Measurements from ENCODE around the gene MARCHF7. TPM values are rescaled to one million over a fixed set of nuclear protein-coding genes. Genes with fewer than 3 reads are reported as not detected.
"Not testable (repeated sequence)": the region's sequence is repeated elsewhere in the genome, so short reads cannot be mapped to it uniquely, and the experiment has no call there.

MARCHF7 gene, protein sequence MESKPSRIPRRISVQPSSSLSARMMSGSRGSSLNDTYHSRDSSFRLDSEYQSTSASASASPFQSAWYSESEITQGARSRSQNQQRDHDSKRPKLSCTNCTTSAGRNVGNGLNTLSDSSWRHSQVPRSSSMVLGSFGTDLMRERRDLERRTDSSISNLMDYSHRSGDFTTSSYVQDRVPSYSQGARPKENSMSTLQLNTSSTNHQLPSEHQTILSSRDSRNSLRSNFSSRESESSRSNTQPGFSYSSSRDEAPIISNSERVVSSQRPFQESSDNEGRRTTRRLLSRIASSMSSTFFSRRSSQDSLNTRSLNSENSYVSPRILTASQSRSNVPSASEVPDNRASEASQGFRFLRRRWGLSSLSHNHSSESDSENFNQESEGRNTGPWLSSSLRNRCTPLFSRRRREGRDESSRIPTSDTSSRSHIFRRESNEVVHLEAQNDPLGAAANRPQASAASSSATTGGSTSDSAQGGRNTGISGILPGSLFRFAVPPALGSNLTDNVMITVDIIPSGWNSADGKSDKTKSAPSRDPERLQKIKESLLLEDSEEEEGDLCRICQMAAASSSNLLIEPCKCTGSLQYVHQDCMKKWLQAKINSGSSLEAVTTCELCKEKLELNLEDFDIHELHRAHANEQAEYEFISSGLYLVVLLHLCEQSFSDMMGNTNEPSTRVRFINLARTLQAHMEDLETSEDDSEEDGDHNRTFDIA
- total RNA-seq (2021) = 33.2 and 38.3 TPM in 2 replicates
- percentile 94 among the genes with signal in this experiment for Bru-seq, nascent RNA
- BruChase-seq, experiment 1, labeled RNA remaining after a 2-hour chase = percentile 94 among the genes with signal in this experiment
- BruChase-seq, experiment 2, labeled RNA remaining after a 6-hour chase = percentile 79 among the genes with signal in this experiment
- long read RNA-seq, full-length matches to known transcripts = 14 of 53 reads
- long read RNA-seq, partial matches to known transcripts = 4 of 53 reads
- long read RNA-seq, other reads (novel, unspliced or antisense) = 35 of 53 reads

GRCh38 chr2:159712143-159712928, at the start of gene MARCHF7:
MARCHF7 (plus strand) TSS chr2:159712506; CDS start chr2:159729023, 16,517 bp downstream.
- Histone ChIP-seq H3K4me1 (replicated peaks; ENCODE audit: insufficient read depth) (peaks cover 37% of the 10 kb centered on the region), H3F3A (ENCODE audit: insufficient read depth, low read depth) (peaks cover 5% of the 10 kb centered on the region), H3K27ac (peak within 1 kb of the TSS; percentile 78), H4K20me1 (ENCODE audit: insufficient read depth) (peaks cover 37% of the 10 kb centered on the region), H3K9me2 (ENCODE audit: insufficient read depth) (no peaks in the 10 kb centered on the region), H3K36me3 (ENCODE audit: low read depth) (peaks cover 23% of the 10 kb centered on the region; the same call in 1 of the 2 replicates), H3K9me3 (ENCODE audit: insufficient read depth, low read depth) (no peaks in the 10 kb centered on the region), H3K4me3 (peak within 1 kb of the TSS; percentile 97), H3K4me2 (peak within 1 kb of the TSS; percentile 91), H2AFZ (peak within 1 kb of the TSS; percentile 96), H3K27me3 (ENCODE audit: insufficient read depth, low read depth) (no peaks in the 10 kb centered on the region), H3K79me2 (ENCODE audit: low read depth) (peaks cover 51% of the 10 kb centered on the region)
- TF ChIP-seq CTCF (conservative IDR thresholded peaks at IDR 0.05) = peak; percentile 32; the same call in 1 of the 2 replicates
- TF ChIP-seq EZH2 (IDR thresholded peaks at IDR 0.05; ENCODE audit: low read depth) = no peak
- intact Hi-C loops (cut with micrococcal nuclease; ENCODE audit: unreplicated experiment) = loop anchor here (1.0 kb wide), 2 partner anchors 97 to 196 kb away; no protein-coding TSS in a partner anchor
- BruUV-seq (replicated peaks) = no TSS peak
- POLR2A ChIA-PET (ENCODE audit: unreplicated experiment) = interaction anchor here (0.6 to 0.7 kb wide), 5 partner anchors 171 to 1654 kb away, joined by 3 to 4 read pairs (median 4); partner anchors contain the start of gene WDSUB1
- CTCF ChIA-PET = no interaction called here
- DNase-seq = peak; percentile 79 to 94

- CTCF ChIA-PET; H3F3A ChIP-seq (ENCODE audit: insufficient read depth, low read depth); H3K27ac ChIP-seq; BruUV-seq (replicated peaks); H3K9me3 ChIP-seq (ENCODE audit: insufficient read depth, low read depth); H3K4me3 ChIP-seq; H4K20me1 ChIP-seq (ENCODE audit: insufficient read depth); H3K79me2 ChIP-seq (ENCODE audit: low read depth); H3K4me2 ChIP-seq; H3K36me3 ChIP-seq (ENCODE audit: low read depth); POLR2A ChIA-PET (ENCODE audit: unreplicated experiment); H2AFZ ChIP-seq; H3K9me2 ChIP-seq (ENCODE audit: insufficient read depth); H3K27me3 ChIP-seq (ENCODE audit: insufficient read depth, low read depth); intact Hi-C loops (cut with micrococcal nuclease; ENCODE audit: unreplicated experiment); DNase-seq; H3K4me1 ChIP-seq (replicated peaks; ENCODE audit: insufficient read depth): not testable (repeated sequence)
Measured at GRCh38 chr2:159667423-159667822, 44.9 kb upstream of the MARCHF7 start.

DNA sequence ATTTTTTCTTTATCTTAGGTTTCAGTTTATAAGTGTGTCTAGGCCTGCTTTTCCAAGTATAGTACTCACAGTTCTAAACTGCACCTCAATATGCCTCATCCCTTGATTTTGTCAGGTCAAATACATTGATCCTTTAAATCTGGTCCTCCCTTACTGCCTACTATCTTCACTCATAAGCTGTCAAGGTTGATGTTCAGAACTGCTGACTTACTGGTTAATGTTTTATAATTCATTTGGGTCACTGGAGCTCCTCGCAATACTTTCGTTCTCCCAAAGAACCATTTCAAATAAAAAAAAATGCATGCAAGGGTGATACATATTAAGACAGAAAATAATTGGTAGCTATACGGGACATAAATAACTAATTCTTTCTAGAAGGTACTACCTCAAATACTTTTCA, 41.3 kb upstream of the MARCHF7 start:
- no peak for TF ChIP-seq CTCF (conservative IDR thresholded peaks at IDR 0.05)
- no peak for TF ChIP-seq EZH2 (IDR thresholded peaks at IDR 0.05; ENCODE audit: low read depth)
- Histone ChIP-seq H3K4me1 (replicated peaks; ENCODE audit: insufficient read depth) (no peaks in the 10 kb centered on the region), H3K27ac (no peak overlapping the region), H3K4me3 (no peak overlapping the region), H2AFZ (no peak overlapping the region), H3K36me3 (ENCODE audit: low read depth) (no peaks in the 10 kb centered on the region), H3K27me3 (ENCODE audit: insufficient read depth, low read depth) (no peaks in the 10 kb centered on the region), H4K20me1 (ENCODE audit: insufficient read depth) (no peaks in the 10 kb centered on the region), H3K79me2 (ENCODE audit: low read depth) (no peaks in the 10 kb centered on the region), H3K9me2 (ENCODE audit: insufficient read depth) (no peaks in the 10 kb centered on the region), H3K9me3 (ENCODE audit: insufficient read depth, low read depth) (no peaks in the 10 kb centered on the region), H3K4me2 (no peak overlapping the region), H3F3A (ENCODE audit: insufficient read depth, low read depth) (no peaks in the 10 kb centered on the region)
- POLR2A ChIA-PET (ENCODE audit: unreplicated experiment) = no interaction called here
- DNase-seq = no peak
- intact Hi-C loops (cut with micrococcal nuclease; ENCODE audit: unreplicated experiment) = loop anchor here (10.0 kb wide), 1 partner anchor 136 kb away; no protein-coding TSS in a partner anchor
- BruUV-seq (replicated peaks) = no TSS peak
- CTCF ChIA-PET = no interaction called here

Measured in PC-9 (cell line).